DMS53 treated with DMSO at 0.1 percent for 48 hours (cell line): Measurements from ENCODE around the gene ILDR1.
"Not testable (repeated sequence)": the region's sequence is repeated elsewhere in the genome, so short reads cannot be mapped to it uniquely, and the experiment has no call there.

Source experiments
- DNase-seq: peaks from one replicate; lab custom pipeline; 2025; ENCODE audit not compliant: unreplicated experiment; lab: John Stamatoyannopoulos, UW

The ILDR1 gene

DNA sequence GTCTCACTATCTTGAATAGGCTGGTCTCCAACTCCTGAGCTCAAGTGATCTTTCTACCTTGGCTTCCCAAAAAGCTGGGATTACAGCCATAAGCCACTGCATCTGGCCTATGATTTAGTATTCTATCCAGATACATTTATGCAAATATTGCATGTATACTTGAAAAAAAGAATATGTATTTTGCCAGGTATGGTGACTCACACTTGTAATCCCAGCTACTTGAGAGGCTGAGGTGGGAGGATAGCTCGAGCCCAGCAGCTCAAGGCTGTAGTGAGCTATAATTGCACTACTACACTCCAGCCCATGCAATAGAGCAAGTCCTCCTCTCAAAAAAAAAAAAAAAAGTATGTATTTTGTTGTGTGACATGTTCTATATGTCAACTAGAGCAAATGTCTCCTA is 73.4 kb downstream of the ILDR1 start:
- no peak for DNase-seq

DNA sequence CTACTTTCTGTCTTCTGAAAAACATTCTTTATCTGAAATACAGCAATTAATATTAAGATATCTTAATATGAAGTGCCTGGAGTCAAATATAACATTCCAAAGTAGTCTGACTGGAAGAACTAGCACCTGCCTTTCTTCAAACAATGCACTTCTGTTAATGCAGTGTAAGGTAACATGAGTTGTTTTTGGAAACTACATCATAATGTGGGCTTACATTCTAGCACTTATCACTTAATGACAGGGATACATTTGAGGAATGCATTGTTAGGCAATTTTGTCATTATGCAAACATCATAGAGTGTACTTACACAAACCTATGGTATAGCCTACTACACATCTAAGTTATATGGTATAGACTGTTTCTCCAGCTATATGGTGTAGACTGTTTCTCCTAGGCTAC is 78.6 kb downstream of the ILDR1 start:
- DNase-seq: no peak

DNA sequence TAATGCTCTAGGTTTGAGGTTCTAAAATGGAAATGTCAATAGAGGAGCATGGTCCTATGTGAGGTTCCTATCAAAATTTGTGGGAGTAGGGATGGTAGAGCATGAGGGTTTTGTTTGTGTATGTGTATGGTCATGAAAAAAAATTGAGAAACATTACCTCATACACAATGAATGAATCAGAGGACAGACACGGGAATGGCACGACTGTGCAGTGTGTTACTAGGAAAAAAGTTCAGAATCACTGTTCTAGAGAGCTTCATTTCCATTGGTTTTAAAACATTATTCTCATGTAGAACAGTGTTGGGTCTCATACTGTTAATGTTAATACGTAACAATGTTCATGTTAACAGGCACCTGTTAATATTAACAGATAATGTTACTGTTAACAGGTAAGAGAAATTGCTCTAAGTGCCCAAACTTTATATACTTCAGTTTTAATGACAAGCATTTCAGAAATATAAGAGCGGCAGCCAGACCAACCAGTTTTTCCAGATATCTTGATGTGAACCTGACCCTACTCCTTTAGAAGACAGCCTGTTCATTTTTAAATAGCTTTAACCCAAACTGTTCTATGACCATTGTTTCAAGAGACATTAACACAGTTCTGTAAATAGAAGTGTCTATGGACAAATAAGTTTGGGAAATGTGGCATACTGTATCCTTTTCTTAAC is 79.8 kb downstream of the ILDR1 start:
- DNase-seq: peak; percentile 36

GRCh38 chr3:121941592-121941991 is 80.5 kb downstream of the ILDR1 start:
- no peak for DNase-seq

DNA sequence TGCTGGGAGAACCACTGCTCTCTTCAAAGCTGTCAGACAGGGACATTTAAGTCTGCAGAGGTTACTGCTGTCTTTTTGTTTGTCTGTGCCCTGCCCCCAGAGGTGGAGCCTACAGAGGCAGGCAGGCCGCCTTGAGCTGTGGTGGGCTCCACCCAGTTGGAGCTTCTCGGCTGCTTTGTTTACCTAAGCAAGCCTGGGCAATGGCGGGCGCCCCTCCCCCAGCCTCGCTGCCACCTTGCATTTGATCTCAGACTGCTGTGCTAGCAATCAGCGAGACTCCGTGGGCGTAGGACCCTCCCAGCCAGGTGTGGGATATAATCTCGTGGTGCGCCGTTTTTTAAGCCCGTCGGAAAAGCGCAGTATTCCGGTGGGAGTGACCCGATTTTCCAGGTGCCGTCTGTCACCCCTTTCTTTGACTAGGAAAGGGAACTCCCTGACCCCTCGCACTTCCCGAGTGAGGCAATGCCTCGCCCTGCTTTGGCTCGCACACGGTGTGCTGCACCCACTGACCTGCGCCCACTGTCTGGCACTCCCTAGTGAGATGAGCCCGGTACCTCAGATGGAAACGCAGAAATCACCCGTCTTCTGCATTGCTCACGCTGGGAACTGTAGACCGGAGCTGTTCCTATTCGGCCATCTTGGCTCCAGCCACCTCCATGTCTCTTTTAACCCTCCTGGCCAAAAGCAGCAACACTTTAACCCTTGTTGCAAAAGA is 83.7 kb downstream of the ILDR1 start:
- DNase-seq: not testable (repeated sequence)
